GM19455 (cell line): ENCODE measurements around the gene LCN15.
"Not testable (repeated sequence)": the region's sequence is repeated elsewhere in the genome, so short reads cannot be mapped to it uniquely, and the experiment has no call there.

Experiments used
- ATAC-seq: cut with Tn5 transposase; IDR thresholded peaks from one replicate; pipeline ENCODE4 v1.9.1; 2021; ENCODE audit not compliant: unreplicated experiment

LCN15 gene

DNA sequence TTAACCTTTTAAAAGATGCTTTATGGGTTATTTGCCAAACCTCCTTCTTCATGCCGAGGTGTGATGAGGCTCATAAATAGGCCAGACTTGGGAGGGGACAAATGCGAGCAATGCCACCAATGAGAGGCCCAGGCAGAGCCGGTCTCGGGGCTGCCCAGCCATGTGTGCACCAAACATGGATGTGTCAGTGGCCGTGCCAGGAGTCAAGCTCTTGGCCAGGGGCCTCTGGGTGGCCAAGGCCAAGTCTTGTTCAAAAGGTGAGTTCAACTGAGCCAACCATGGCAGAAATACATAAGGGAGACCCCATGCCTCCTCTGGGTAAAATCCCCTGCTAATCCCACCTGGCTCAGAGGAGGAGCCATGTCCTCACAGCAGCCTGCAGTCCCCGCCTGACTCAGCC, 10.9 kb upstream of the LCN15 start:
- ATAC-seq, result no peak

DNA sequence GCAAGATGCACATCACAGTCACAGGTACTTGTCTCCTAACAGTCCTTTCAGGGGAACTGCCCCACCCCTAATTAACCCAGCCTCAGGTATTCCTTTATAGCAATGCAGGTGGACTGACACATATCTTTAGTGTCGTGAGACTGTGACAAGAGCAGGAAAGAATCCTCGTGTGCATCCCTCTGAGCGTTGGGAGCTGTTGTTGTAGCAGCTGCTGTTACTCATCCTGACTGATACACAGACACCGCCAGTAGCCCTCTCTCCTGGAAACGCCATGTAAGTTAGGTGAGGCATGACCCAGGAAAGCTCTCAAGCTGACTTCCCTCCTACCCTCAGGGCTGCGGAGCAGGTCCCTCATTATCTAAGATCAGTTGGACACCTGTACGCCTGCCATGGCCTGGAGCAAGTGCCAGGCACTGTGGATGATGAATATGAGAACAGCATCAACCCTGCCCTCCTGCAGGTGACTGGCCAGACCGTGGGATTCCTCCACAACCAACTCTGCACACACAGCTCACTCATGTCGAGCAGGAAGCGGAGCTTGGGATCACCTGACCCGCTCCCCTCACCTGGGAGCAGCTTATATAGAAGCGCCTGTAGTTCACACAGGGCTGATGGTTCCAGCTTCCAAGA, 10.2 kb upstream of the LCN15 start:
- ATAC-seq, result no peak

DNA sequence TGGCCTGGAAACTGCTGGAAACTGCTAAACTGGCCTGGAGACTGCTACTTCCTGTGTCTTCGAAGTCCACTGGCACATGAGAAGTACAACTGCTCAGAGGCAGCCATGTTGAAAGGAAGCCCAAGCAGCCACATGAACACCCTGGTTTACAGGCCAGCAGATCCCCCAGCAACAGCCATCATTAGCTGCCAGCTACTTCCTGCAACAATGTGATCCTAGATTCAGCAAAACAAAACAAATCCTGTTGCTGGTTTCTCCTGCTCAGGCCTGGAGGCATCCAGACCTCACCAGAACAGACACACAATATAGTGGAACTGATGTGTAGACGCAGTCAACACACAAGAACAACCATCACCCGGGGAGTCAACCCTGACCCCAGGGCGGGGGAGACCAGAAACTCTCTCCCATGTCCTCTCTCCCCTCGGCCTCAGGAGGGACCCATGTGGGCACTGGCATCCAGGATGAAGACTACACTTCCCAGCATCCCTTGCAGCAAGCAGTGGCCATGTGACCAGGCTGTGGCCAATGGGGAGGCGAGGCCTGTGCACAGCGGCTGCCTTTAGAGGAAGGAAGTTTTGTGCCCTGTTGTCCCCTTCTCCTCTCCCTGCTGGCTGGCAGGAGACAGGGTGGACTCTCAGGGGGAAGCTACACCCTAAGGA, 9.2 kb upstream of the LCN15 start:
- ATAC-seq, result no peak

DNA sequence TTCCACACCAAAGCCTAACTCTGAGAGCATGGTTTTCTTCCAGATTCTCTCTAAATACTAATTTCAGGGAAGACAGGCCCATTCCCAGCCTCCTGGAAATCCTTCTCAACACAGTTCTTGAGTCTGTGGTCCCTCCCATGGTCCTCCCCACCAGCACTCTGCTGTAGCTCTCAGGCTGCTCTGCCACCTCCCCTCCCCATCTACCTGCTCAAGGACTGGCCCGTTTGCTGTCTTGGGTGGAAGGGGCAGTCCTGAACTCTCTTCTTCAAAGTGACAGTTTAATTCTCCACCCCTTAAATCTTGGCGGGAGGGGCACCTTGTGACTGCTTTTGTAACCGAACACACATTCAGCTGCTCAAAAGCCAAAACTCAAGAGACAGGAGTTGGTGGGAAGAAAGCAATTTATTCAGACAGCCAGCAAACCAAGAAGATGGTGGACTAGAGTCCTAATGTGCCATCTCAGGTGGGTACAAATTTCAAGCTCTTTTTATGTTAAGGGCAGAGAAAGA, 7.6 kb upstream of the LCN15 start:
- ATAC-seq, result no peak

DNA sequence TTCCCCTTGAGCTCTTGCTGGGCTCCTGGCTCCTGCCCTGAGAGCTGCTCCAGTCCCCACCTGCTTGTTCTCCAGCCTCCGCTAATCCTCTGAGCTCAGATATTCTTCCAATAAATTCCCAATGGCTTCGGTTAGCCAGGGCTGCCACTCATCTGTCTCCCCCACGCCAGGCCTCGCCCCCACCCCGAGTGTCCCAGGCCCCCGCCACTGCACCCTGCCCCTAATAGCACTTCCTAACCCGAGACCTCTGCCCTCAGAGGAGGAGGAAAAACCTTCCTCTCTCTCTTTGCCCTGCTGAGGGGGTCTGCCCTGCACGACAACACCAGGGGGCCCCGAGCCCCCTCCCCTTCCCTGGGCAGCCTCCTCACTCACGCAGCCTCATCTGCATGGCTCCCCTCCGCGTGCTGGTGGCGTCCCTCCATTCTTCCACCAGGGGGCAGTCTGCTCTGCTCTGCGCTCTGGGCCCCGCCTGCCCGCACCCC, 5.4 kb upstream of the LCN15 start:
- ATAC-seq, result no peak

DNA sequence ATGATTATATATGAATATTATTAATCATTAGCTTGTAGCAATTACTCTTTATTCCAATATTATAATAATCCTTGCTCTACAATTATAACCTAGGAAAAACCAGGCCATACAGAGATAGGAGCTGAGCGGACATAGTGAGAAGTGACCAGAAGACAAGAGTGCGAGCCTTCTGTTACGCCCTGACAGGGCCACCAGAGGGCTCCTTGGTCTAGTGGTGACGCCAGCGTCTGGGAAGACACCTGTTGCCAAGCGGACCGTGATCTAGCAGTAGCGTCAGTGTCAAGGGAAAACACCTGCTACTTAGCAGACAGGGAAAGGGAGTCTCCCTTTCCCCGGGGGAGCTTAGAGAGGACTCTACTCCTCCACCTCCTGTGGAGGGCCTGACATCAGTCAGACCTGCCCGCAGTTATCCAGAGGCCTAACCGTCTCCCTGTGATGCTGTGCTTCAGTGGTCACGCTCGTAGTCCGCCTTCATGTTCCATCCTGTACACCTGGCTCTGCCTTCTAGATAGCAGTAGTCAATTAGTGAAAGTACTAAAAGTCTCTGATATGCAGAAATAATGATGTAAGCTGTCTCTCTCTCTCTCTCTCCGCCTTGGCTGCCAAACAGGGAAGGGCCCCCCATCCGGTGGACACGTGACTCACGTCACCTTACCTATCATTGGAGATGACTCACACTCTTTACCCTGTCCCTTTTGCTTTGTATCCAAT, 2.2 kb upstream of the LCN15 start:
- not testable (repeated sequence) for ATAC-seq

DNA sequence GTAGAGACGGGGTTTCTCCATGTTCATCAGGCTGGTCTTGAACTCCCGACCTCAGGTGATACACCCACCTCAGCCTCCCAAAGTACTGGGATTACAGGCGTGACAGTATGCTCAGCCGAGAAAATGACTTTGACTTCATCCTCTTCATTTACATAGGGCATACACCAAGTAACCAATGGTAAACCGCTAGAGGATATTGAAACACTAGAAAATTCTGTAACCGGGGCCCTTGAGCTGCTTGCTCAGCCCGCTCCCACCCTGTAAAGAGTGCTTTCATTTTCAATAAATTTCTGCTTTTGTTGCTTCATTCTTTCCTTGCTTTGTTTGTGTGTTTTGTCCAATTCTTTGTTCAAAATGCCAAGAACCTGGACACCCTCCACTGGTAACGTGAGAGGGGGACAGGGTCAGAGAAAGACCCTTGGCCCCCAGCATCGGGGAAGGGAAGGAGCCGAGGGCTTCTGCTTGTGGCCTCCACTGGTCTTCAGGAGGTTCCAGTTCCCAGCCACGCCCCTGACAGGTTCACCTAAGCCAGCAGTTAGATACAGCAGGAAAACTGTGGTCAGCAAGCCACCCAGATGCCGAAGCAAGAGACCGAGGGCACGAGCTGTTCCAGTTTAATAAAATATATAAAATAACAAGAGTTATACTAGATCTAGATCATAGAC, 1.6 kb upstream of the LCN15 start:
- not testable (repeated sequence) for ATAC-seq

DNA sequence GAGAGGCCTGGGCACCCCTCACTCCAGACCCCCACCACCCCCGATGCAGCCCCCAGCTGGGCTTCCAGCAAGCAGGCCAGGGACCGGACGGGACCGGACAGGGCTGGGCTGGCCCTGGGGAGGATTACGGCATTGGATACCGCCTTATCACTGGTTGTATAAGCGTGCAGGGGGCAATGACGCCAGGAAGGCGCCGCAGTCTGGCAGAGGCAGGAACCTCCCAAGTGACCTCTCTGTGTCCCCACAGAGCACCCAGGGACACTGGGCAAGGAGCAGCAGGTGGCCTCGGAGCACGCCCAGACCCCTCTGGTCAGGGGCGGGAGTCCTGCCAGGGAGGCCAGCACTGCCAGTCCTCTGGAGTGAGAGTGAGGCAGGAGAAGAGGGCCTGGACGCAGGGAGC, 723 bp upstream of the LCN15 start:
- no peak for ATAC-seq

DNA sequence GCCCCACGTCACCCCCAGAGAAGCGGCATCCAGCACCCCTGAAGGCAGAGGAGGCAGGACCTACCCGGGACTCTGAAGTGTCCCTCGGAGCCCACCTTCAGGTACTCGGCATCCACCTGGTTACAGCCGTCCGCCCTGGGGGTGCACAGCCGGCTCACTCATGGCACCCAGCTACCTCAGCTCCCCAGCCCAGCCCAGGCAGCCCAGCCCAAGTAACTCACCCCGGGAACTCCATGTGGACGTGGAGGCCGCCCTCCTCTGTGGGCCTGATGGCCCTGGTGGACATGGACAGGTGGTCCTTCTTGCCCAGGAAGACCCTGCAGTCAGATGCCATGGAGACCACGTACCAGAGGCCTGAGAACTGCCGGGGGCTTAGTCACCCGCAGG, 676 bp downstream of the LCN15 start:
- no peak for ATAC-seq

DNA sequence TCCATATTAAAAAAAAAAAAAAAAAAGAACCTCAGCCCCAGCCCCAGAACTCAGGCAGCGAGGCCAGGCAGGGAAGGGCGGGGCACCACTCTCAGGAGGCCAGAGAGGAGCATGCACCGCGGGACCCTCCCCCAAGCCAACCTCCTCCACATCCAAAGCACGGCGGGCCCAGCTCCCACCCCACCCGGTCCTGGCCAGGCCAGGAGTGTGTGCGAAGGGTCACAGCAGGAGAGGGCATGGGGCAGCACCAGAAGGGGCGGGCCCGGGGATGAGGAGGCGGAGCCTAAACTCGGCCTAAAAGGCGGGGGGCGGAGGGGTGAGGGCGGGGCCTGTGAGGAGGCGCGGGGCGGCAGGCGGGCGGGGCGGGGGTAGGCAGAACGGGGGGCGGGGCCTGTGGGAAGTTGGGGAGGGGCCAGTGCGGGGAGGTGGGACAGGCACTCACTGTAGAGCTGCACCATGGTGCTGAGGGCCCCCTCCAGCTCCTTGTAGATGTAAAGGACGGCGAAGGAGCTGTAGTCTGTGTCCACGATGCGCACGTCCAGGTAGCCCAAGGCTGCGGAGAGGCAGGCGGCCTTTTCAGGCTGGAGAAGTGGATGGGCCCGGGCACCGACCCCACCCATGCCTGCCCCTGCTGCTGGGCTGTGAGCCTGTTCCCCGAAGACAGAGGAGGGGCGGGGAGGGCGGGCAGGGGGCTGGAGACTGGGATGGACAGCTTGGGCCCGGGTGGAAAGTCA, 1.2 kb downstream of the LCN15 start:
- ATAC-seq, result no peak

DNA sequence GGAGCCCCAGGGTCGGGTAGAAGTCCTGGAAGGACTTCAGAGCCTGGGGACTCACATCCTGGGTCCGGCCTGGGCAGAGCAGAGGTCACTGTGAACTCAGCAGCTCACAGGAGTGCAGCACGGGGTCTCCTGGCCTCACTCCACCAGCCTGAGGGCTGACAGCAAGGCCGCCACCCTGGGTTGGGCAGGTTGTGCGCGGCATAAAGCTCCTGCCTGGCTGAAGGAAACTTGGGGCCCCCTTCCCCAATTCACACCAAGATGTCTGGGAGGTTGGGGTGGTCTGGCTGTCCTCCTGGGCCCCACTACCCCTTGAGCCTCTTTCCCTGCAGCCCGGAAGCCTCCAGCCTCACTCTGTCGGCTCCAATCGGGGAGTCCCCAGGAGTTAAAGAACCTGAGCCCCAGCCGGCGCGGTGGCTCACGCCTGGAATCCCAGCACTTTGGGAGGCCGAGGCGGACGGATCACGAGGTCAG, 2.1 kb downstream of the LCN15 start:
- no peak for ATAC-seq

DNA sequence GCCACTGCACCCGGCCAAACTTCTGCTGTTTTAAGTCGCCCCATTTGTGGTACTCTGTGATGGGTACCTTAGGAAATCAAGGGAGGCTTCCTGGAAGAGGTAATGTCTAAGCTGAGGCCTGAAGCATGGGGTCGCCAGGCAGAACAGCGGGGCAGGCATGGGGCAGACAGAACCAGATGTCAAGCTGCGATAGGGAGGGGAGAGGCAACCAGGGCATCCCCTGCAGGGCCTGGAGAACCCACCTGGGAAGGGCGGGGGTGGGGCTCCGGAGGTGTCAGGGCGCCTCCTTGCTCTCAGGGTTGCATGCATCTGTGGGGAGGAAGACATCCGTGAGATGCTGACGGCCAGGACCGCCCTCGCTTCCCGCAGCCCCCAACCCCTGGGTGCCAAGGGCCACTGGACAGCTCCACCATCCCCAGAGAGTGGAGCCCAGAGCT, 2.8 kb downstream of the LCN15 start:
- ATAC-seq, result no peak

DNA sequence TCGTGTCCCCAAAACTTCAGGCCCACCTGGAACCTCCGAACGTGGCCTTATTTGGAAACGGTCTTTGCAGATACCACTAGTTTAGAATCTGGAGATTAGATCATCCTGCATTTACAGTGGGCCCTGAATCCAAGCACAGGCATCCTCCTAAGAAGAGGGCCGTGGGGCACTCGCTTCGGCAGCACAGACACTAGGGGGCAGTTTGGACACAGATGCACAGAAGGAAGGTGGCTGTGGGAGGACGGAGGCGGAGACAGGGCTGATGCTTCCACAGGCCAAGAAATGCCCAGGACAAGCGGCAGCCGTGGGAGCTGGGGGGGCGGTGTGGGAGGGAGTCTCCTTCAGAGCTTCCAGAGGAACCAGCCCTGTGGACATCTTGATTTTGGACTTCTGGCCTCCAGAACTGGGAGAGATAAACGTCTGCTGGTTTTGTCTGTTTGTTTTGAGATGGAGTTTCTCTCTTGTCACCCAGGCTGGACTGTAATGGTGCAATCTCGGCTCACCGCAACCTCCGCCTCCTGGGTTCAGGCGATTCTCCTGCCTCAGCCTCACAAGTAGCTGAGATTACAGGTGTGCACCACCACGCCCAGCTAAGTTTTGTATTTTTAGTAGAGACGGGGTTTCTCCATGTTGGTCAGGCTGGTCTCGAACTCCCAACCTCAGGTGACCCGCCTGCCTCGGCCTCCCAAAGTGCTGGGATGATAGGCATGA, 3.3 kb downstream of the LCN15 start:
- not testable (repeated sequence) for ATAC-seq

DNA sequence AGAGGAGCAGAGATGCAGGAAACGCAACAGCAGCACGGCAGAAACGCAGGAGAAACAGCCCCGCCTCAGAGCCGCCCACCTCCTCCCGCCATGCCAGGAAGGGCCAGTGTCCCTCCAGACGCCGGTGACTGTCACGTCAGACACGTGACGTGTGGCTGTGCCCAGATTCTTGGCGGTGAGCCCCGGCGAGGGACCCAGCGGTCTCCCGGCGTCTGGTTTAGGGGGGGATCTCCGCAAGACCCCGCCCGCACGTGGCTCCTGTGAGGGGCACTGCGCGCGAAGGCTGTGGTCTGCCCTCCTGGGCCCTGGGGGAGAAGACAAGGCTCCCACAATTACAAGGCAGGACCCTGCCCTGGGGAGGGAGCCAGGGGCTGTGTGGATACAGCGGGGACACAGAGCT, 3.9 kb downstream of the LCN15 start:
- no peak for ATAC-seq

DNA sequence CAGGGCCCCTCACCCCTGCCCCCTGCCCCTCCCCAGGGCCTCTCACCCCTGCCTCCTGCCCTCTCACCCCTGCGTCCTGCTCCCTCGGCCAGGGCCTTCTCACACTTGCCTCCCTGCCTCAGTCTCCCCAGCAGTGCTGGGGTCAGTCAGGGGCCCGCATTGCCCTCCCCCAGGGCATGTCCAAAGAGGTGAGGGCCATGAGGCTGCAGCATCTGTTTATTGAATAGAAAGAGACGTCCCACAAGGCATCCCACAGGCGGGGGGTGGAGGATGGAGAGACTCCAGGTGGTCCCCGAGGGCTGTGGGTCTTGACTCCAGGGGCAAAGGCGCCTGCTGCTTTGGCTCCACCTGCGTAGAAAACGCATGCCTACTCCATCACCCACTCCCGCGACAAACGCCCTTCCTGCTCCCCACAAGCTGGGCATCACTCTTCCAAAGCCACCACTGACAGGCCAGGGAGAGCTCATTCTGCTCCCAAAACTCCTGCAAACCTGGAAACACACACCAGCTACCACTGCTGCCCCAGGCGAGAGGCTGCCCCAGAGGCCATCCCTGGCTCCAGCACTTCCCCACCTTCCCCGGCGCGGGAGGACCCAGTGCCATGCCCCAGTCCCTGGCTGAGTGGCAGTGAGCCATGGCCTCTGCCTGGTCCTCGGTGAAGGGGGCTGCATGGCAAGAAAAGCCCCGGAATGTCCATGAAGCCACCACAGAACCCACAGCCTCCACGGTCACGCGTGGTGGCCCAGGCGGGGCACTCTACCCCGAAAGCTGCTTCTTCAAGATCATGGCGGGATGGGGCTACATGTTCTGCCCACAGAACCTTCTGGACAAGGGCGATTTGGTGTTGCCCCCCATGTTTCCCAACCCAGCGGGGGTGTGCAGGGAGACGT, 4.6 kb downstream of the LCN15 start:
- ATAC-seq, result no peak

DNA sequence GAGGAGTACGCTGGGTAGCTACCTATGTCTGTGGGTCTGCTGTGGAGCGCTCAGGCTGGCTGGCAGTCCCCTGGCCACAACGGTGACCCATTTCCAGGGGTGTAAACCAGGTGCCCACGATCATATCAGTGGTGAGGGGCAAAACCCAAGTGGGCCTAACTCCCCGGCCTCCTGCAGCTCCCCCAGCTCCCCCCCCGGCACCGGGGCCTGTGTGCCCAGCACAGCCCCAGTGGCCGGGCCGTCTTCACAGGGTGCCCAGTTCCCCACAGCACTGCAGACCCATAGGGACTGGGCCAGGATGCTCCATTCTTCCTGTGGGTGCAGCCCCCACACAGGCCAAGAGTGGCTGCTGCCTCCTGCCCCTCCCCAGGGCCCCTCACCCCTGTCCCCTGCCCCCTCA, 5.3 kb downstream of the LCN15 start:
- no peak for ATAC-seq

DNA sequence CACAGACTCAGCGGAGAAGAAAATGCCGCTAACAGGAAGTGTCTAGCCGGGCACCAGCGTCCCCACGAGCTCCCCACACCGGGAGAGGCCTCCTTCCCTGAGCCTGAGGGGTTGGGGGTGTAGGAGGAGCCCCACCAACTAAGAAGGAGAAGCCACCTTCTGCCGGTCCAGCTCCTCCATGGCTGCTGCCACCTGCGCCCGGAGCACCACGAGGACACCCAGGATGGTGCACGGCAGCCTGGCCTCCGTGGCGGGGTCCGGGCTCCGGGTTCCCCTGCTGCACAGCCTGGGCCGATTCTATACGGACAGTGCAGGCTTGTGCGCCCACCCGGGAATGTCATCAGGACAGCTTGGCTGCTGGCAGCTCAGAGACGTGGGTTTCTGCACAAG, 6.6 kb downstream of the LCN15 start:
- ATAC-seq, result no peak

DNA sequence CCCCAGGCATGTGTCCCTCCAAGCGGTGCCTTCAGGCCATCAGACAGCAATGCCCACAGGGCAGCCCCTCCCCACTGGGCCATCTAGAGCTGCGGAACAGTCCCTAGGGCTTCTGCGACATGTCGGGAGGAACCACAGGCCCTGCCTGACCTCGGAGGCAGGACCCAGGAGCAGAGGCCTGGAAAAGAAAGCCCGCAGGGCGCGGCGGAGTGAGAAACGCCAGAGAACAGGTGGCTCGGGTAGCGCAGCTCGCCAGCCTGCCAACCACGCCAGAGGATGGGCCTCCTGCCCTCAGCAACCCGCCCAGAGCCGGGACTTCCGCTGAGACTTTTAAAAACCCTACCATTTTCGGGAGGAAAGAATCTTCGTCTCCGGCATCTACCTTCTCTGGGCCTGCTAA, 7.0 kb downstream of the LCN15 start:
- no peak for ATAC-seq

DNA sequence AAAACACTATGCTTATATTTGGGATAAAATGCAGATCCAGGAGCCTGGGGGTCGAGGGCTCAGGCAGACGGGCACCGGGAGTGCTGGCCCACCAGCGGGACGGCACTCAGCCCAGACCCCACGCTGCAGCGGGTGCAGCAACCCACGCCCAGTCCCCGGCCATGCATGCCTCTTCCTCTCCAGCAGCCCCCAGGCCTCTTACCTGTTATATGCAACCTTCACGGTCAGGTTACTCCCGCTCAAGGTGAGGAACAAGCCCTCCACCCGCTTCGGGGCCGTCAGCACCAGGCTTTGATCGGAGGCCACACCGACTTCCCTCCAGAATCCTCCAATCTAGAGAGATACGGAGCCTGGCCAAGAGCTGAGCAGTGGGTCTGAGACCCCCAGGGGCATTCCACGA, 7.5 kb downstream of the LCN15 start:
- ATAC-seq, result no peak
